Gastroesophageal sphincter (tissue), 4 donors: Measurements from ENCODE around the gene DDX51. TPM values are rescaled to one million over a fixed set of nuclear protein-coding genes. Genes with fewer than 3 reads are reported as not detected.

Experiments
- ATAC-seq: fragments of 150-250 bp; one replicate; pipeline ENCODE4 v1.9.1; 2016; ENCODE audit warnings: mild to moderate bottlenecking, moderate library complexity
- H3K27ac ChIP-seq, 4 donors: fragments of 200-600 bp; sonication (generic) in 3 of 4; 1 replicate in 3 of 4; 2 replicates in 1 of 4; pipeline ENCODE4 v1.5.1; 2016 to 2019
- H3K27me3 ChIP-seq: fragments of 200-600 bp; sonication (generic); one replicate; pipeline ENCODE4 v1.5.1; 2019
- H3K36me3 ChIP-seq, 2 donors: fragments of 200-600 bp; sonication (generic); one replicate each; pipeline ENCODE4 v1.5.1; 2019; ENCODE audit warnings: control low read depth in 1 of 2
- H3K4me1 ChIP-seq, 3 donors: fragments of 200-600 bp; sonication (generic); 1 replicate in 2 of 3; 2 replicates in 1 of 3; pipeline ENCODE4 v1.5.1; 2016 to 2019; ENCODE audit warnings: control low read depth in 2 of 3
- H3K4me3 ChIP-seq, 2 donors: fragments of 200-600 bp; sonication (generic); one replicate each; pipeline ENCODE4 v1.5.1; 2019; ENCODE audit warnings: mild to moderate bottlenecking in 1 of 2, moderate library complexity in 1 of 2
- H3K9me3 ChIP-seq, 3 donors: fragments of 200-600 bp; sonication (generic); one replicate each; pipeline ENCODE4 v1.5.1; 2017 to 2019; ENCODE audit warnings: control low read depth in 2 of 3
- CTCF ChIP-seq, 4 experiments: fragments of 200-600 bp in 2 of 4; fragments of 450-650 bp in 2 of 4; sonication (generic) in 1 of 4; IDR thresholded peaks; one replicate each; pipeline ENCODE4 v1.5.1; 2017 to 2019; ENCODE audit warnings: antibody characterized with exemption in 4 of 4, mild to moderate bottlenecking in 2 of 4, moderate library complexity in 2 of 4
- EP300 ChIP-seq: sonication (generic); formaldehyde crosslinking; IDR thresholded peaks from one replicate; pipeline ENCODE4 v1.6.1; 2017; ENCODE audit warnings: antibody characterized with exemption, mild to moderate bottlenecking
- POLR2A ChIP-seq, 2 donors: fragments of 450-650 bp; IDR thresholded peaks; one replicate each; pipeline ENCODE4 v1.6.1; 2017; ENCODE audit warnings: antibody characterized with exemption in 2 of 2, mild to moderate bottlenecking in 2 of 2, moderate library complexity in 1 of 2
- POLR2AphosphoS5 ChIP-seq: sonication (generic); formaldehyde crosslinking; IDR thresholded peaks from one replicate; pipeline ENCODE4 v1.6.1; 2017; ENCODE audit warnings: antibody characterized with exemption
- WGBS, 2 donors: methylation state at CpG; one replicate each; pipeline ENCODE4 v1.1.5; 2018; ENCODE audit warnings: low coverage in 1 of 2; 5-methylcytosine and 5-hydroxymethylcytosine counted together
- total RNA-seq, 4 donors: library from RNA; depleted of rRNA; stranded (reverse); fragments of >200 nt; gene quantifications; one replicate each; pipeline ENCODE4 v1.1.0, GENCODE V29; 2016

Gene DDX51
- total RNA-seq, 4 donors from 2014 or later, result 4.8 to 14.7 (median 11.7) TPM

- Histone ChIP-seq H3K27me3 (no peaks in the 10 kb centered on the region), H3K36me3 (no peaks in the 10 kb centered on the region), H3K9me3 (peaks cover 0 to 44% (median 0%) of the 10 kb centered on the region in 3 donors), H3K27ac (no peak overlapping the region), H3K4me1 (peaks cover 0 to 24% (median 9%) of the 10 kb centered on the region in 3 donors), H3K4me3 (no peak overlapping the region)
- WGBS, 2 donors, result 95% methylated on average over 4 of the region's 35 CpGs; no CpG with 5 or more reads in 1 of the 2 donors
- no peak for ATAC-seq
- TF ChIP-seq POLR2A (IDR thresholded peaks at IDR 0.05) (no peak), CTCF (IDR thresholded peaks at IDR 0.05) (no peak), EP300 (no peak), POLR2AphosphoS5 (no peak)
Measured at GRCh38 chr12:132187646-132188450, 43.7 kb upstream of the DDX51 start.

GRCh38 chr12:132186857-132187620, 42.9 kb upstream of the DDX51 start:
- Histone ChIP-seq H3K9me3 (peaks cover 0 to 44% (median 0%) of the 10 kb centered on the region in 3 donors), H3K27me3 (no peaks in the 10 kb centered on the region)
- 67 to 73% methylated on average over 1 to 15 of the region's 39 CpGs for whole genome bisulfite sequencing, 2 donors

GRCh38 chr12:132186208-132186856, 42.2 kb upstream of the DDX51 start:
- Histone ChIP-seq H3K27ac (no peak overlapping the region), H3K27me3 (peaks cover 5% of the 10 kb centered on the region), H3K4me1 (peaks cover 0 to 24% (median 9%) of the 10 kb centered on the region in 3 donors), H3K9me3 (peaks cover 0 to 44% (median 0%) of the 10 kb centered on the region in 3 donors), H3K4me3 (peak overlapping the region in 1 of 2 donors; percentile 25), H3K36me3 (no peaks in the 10 kb centered on the region)
- 44 to 55% methylated on average over 7 to 12 of the region's 24 CpGs for WGBS, 2 donors
- no peak for ATAC-seq
- TF ChIP-seq CTCF (IDR thresholded peaks at IDR 0.05) (no peak), POLR2AphosphoS5 (no peak), EP300 (no peak), POLR2A (IDR thresholded peaks at IDR 0.05) (no peak)

More at GRCh38 chr12:132186857-132187620, 42.9 kb upstream of the DDX51 start:
- H3K4me1 ChIP-seq, result peaks cover 0 to 24% (median 9%) of the 10 kb centered on the region in 3 donors
- no peak for TF ChIP-seq POLR2A (IDR thresholded peaks at IDR 0.05)
- TF ChIP-seq EP300, result no peak
- TF ChIP-seq CTCF (IDR thresholded peaks at IDR 0.05), result no peak
- no peak for TF ChIP-seq POLR2AphosphoS5
- H3K27ac ChIP-seq, result no peak overlapping the region
- H3K36me3 ChIP-seq, result no peaks in the 10 kb centered on the region
- peak overlapping the region in 1 of 2 donors; percentile 25 for H3K4me3 ChIP-seq
- no peak for ATAC-seq

GRCh38 chr12:132185705-132186104, 41.6 kb upstream of the DDX51 start:
- ATAC-seq, result no peak
- peaks cover 0 to 18% (median 8%) of the 10 kb centered on the region in 3 donors for H3K4me1 ChIP-seq
- peaks cover 0 to 44% (median 0%) of the 10 kb centered on the region in 3 donors for H3K9me3 ChIP-seq
- peak overlapping the region in 1 of 2 donors; percentile 25 for H3K4me3 ChIP-seq
- TF ChIP-seq EP300 (no peak), POLR2A (IDR thresholded peaks at IDR 0.05) (no peak), CTCF (IDR thresholded peaks at IDR 0.05) (no peak)
- no peaks in the 10 kb centered on the region for H3K36me3 ChIP-seq
- H3K27ac ChIP-seq, result no peak overlapping the region
- WGBS, 2 donors, result 51 to 67% methylated on average over 10 to 16 of the region's 16 CpGs
- H3K27me3 ChIP-seq, result peaks cover 11% of the 10 kb centered on the region
